HepG2 (cell line): ENCODE measurements around the gene CDCA4. TPM values are rescaled to one million over a fixed set of nuclear protein-coding genes. Genes with fewer than 3 reads are reported as not detected.

ENCODE experiments used
- CREB1 ChIP-seq, 2 experiments: fragments of 450-650 bp in 1 of 2; IDR thresholded peaks; 2 replicates each; pipeline ENCODE4 v1.6.1; 2016 to 2017; ENCODE audit warnings: control low read depth in 1 of 2, mild to moderate bottlenecking in 1 of 2, missing compliant biosample characterization in 1 of 2, missing genetic modification characterization in 1 of 2
- DNMT3B ChIP-seq: conservative IDR thresholded peaks from 2 replicates; pipeline ENCODE4 v1.6.1; 2016; ENCODE audit warnings: missing biosample characterization, control low read depth
- KAT2B ChIP-seq: fragments of 150-350 bp; IDR thresholded peaks from 2 replicates; pipeline ENCODE4 v1.6.1; 2014; ENCODE audit warnings: low read depth, low read length, borderline replicate concordance
- MTA1 ChIP-seq: sonication (generic); formaldehyde crosslinking; IDR thresholded peaks from 2 replicates; pipeline ENCODE4 v1.4.0; 2020; ENCODE audit warnings: missing genetic modification reagents, mild to moderate bottlenecking, borderline replicate concordance
- MYC ChIP-seq: sonication (generic); formaldehyde crosslinking; IDR thresholded peaks from 2 replicates; pipeline ENCODE4 v1.9.0; 2021; ENCODE audit warnings: missing genetic modification reagents, borderline replicate concordance
- PTBP1 ChIP-seq: fragments of 200-400 bp; formaldehyde crosslinking; IDR thresholded peaks from 2 replicates; pipeline ENCODE4 v1.6.1; 2018; ENCODE audit warnings: low read length, low read depth; ENCODE audit not compliant: poor library complexity, severe bottlenecking
- SAP130 ChIP-seq: IDR thresholded peaks from 2 replicates; pipeline ENCODE4 v1.6.1; 2016; ENCODE audit warnings: low read depth
- USF2 ChIP-seq, 2 experiments: sonication (generic) in 1 of 2; formaldehyde crosslinking in 1 of 2; IDR thresholded peaks; 2 replicates each; pipeline versions ENCODE4 v1.5.1 to v1.6.1; 2011 to 2020; ENCODE audit warnings: borderline replicate concordance in 1 of 2, low read depth in 1 of 2, low read length in 1 of 2, mild to moderate bottlenecking in 1 of 2, missing genetic modification reagents in 1 of 2, moderate library complexity in 1 of 2
- XRCC5 ChIP-seq: fragments of 200-400 bp; formaldehyde crosslinking; optimal IDR thresholded peaks from 2 replicates; pipeline ENCODE3; 2017; ENCODE audit warnings: mild to moderate bottlenecking, low read length
- ZBTB25 ChIP-seq: IDR thresholded peaks from 2 replicates; pipeline ENCODE4 v1.6.1; 2018; ENCODE audit warnings: missing genetic modification reagents
- ZFP41 ChIP-seq: sonication (generic); formaldehyde crosslinking; IDR thresholded peaks from 2 replicates; pipeline ENCODE4 v1.4.0; 2020; ENCODE audit warnings: mild to moderate bottlenecking, missing genetic modification reagents, borderline replicate concordance
- ZMAT3 ChIP-seq: sonication (generic); formaldehyde crosslinking; conservative IDR thresholded peaks from 2 replicates; pipeline ENCODE4 v1.7.0; 2021; ENCODE audit warnings: missing genetic modification reagents
- ZNF350 ChIP-seq: sonication (generic); formaldehyde crosslinking; IDR thresholded peaks from 2 replicates; pipeline ENCODE4 v1.4.0; 2020; ENCODE audit warnings: mild to moderate bottlenecking, low read depth, missing genetic modification reagents, borderline replicate concordance
- ZNF615 ChIP-seq: sonication (generic); formaldehyde crosslinking; IDR thresholded peaks from 2 replicates; pipeline ENCODE4 v1.5.0; 2020; ENCODE audit warnings: mild to moderate bottlenecking, missing genetic modification reagents, borderline replicate concordance
- polyA plus RNA-seq, 8 experiments: library from polyadenylated mRNA; depleted of rRNA in 3 of 8; stranded (reverse) in 7 of 8; unstranded in 1 of 8; fragments of >200 nt; fragmentation: Illumina TruSeq in 4 of 8; extraction: Trizol in 4 of 8; gene quantifications; 2 replicates each; pipeline versions ENCODE4 v1.2.1 to v1.2.3, GENCODE V29; 2011 to 2016; ENCODE audit warnings: low read depth in 4 of 8, missing spikeins in 1 of 8, mixed read lengths in 1 of 8; ENCODE audit not compliant: insufficient read depth in 1 of 8
- total RNA-seq, 5 experiments: library from RNA; depleted of rRNA; stranded (reverse); fragments of >200 nt; fragmentation: Illumina TruSeq; extraction: Trizol; gene quantifications; 2 replicates each; pipeline ENCODE4 v1.2.3, GENCODE V29; 2016; ENCODE audit warnings: low read depth in 1 of 5
- TF ChIP-seq, protein P1 (sequence below), 2 experiments: sonication (generic) in 1 of 2; formaldehyde crosslinking in 1 of 2; IDR thresholded peaks; 2 replicates each; pipeline versions ENCODE4 v1.4.0 to v1.6.1; 2018 to 2020; ENCODE audit warnings: missing genetic modification reagents in 2 of 2, borderline replicate concordance in 1 of 2, low read depth in 1 of 2, mild to moderate bottlenecking in 1 of 2, missing biosample characterization in 1 of 2
- TF ChIP-seq, protein P2 (sequence below): sonication (generic); formaldehyde crosslinking; IDR thresholded peaks from 2 replicates; pipeline ENCODE4 v1.4.0; 2020; ENCODE audit warnings: missing genetic modification reagents, borderline replicate concordance
- TF ChIP-seq, protein P3 (sequence below), 2 experiments: fragments of 450-650 bp in 1 of 2; sonication (generic) in 1 of 2; formaldehyde crosslinking; IDR thresholded peaks; 2 replicates each; pipeline versions ENCODE4 v1.5.0 to v1.8.0; 2020 to 2022; ENCODE audit warnings: mild to moderate bottlenecking in 1 of 2, missing genetic modification reagents in 1 of 2

Gene CDCA4
- total and polyA plus RNA-seq, 2 of the 13 experiments (the other 11 are each of a cell fraction or from before 2014, with no cell fraction given): 19.7 to 43.1 TPM

- TF ChIP-seq XRCC5 (peak; percentile 30), PTBP1 (no peak), MTA1 (peak; percentile 44; the same call in 1 of the 2 replicates), ZBTB25 (CRISPR knock-in tag) (no peak), DNMT3B (no peak; the same call in 1 of the 2 replicates), CREB1 (IDR thresholded peaks at IDR 0.05) (no peak), CREB1 (CRISPR knock-in tag; IDR thresholded peaks at IDR 0.05) (peak; percentile 40), MYC (CRISPR knock-in tag) (peak; percentile 61; the same call in 1 of the 2 replicates), ZFP41 (no peak), ZMAT3 (CRISPR knock-in tag) (no peak), ZNF615 (0 out of 2 replicates have a peak, but pooled peaks have one; percentile 53), ZNF350 (CRISPR knock-in tag) (peak; percentile 56; the same call in 1 of the 2 replicates), SAP130 (CRISPR knock-in tag) (peak; percentile 38; the same call in 1 of the 2 replicates), KAT2B (no peak), USF2 (IDR thresholded peaks at IDR 0.05; ENCODE audit: low read depth, low read length) (no peak), USF2 (CRISPR knock-in tag; IDR thresholded peaks at IDR 0.05; ENCODE audit: borderline replicate concordance) (peak; percentile 47; the same call in 1 of the 2 replicates)
- TF ChIP-seq, protein P1, sequence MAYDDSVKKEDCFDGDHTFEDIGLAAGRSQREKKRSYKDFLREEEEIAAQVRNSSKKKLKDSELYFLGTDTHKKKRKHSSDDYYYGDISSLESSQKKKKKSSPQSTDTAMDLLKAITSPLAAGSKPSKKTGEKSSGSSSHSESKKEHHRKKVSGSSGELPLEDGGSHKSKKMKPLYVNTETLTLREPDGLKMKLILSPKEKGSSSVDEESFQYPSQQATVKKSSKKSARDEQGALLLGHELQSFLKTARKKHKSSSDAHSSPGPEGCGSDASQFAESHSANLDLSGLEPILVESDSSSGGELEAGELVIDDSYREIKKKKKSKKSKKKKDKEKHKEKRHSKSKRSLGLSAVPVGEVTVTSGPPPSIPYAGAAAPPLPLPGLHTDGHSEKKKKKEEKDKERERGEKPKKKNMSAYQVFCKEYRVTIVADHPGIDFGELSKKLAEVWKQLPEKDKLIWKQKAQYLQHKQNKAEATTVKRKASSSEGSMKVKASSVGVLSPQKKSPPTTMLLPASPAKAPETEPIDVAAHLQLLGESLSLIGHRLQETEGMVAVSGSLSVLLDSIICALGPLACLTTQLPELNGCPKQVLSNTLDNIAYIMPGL (CRISPR knock-in tag; IDR thresholded peaks at IDR 0.05; ENCODE audit: borderline replicate concordance in 1 of 2, low read depth in 1 of 2): peak; percentile 39 to 63; a peak in 3 of 4 replicates
- TF ChIP-seq, protein P2, sequence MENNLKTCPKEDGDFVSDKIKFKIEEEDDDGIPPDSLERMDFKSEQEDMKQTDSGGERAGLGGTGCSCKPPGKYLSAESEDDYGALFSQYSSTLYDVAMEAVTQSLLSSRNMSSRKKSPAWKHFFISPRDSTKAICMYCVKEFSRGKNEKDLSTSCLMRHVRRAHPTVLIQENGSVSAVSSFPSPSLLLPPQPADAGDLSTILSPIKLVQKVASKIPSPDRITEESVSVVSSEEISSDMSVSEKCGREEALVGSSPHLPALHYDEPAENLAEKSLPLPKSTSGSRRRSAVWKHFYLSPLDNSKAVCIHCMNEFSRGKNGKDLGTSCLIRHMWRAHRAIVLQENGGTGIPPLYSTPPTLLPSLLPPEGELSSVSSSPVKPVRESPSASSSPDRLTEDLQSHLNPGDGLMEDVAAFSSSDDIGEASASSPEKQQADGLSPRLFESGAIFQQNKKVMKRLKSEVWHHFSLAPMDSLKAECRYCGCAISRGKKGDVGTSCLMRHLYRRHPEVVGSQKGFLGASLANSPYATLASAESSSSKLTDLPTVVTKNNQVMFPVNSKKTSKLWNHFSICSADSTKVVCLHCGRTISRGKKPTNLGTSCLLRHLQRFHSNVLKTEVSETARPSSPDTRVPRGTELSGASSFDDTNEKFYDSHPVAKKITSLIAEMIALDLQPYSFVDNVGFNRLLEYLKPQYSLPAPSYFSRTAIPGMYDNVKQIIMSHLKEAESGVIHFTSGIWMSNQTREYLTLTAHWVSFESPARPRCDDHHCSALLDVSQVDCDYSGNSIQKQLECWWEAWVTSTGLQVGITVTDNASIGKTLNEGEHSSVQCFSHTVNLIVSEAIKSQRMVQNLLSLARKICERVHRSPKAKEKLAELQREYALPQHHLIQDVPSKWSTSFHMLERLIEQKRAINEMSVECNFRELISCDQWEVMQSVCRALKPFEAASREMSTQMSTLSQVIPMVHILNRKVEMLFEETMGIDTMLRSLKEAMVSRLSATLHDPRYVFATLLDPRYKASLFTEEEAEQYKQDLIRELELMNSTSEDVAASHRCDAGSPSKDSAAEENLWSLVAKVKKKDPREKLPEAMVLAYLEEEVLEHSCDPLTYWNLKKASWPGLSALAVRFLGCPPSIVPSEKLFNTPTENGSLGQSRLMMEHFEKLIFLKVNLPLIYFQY (CRISPR knock-in tag): 0 out of 2 replicates have a peak, but pooled peaks have one; percentile 8
- TF ChIP-seq, protein P3, sequence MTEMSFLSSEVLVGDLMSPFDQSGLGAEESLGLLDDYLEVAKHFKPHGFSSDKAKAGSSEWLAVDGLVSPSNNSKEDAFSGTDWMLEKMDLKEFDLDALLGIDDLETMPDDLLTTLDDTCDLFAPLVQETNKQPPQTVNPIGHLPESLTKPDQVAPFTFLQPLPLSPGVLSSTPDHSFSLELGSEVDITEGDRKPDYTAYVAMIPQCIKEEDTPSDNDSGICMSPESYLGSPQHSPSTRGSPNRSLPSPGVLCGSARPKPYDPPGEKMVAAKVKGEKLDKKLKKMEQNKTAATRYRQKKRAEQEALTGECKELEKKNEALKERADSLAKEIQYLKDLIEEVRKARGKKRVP (CRISPR knock-in tag; IDR thresholded peaks at IDR 0.05): 0 out of 4 replicates have a peak, but pooled peaks of 1 of the 2 experiments have one; percentile 31
Measured at GRCh38 chr14:105021656-105022275, 883 bp upstream of the CDCA4 start (continued).
